Suprapubic skin (tissue), 3 donors: ENCODE measurements around the gene CDH4.

Experiments
- POLR2A ChIP-seq, 2 donors: fragments of 450-650 bp; IDR thresholded peaks; one replicate each; pipeline ENCODE4 v1.6.1; 2017; ENCODE audit warnings: antibody characterized with exemption in 2 of 2, mild to moderate bottlenecking in 2 of 2, moderate library complexity in 2 of 2
- TF ChIP-seq, protein P1 (sequence below), 2 donors: fragments of 200-600 bp in 1 of 2; fragments of 450-650 bp in 1 of 2; sonication (generic) in 1 of 2; IDR thresholded peaks; one replicate each; pipeline ENCODE4 v1.5.1; 2016 to 2019; ENCODE audit warnings: antibody characterized with exemption in 2 of 2, mild to moderate bottlenecking in 1 of 2, moderate library complexity in 1 of 2

DNA sequence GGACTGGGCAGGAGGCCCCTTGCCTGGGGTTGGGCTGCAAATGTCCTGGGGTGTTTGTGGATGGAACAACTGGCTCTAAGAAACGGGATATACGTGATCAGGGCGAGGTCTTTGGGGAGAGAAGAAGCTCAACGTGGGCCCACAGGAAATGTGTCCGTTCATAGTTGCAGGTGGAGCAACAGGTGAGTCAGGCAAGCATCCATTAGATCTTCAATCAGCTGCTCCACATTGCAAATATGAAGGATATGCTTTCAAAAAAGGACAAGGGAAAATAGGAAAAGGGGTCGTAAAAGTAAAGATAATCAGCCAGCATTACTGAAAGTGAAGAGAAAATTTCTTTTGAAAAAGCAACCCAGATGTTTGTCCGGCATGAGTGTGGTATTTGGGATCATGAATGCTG, 251.0 kb downstream of the CDH4 start:
- TF ChIP-seq, protein P1, sequence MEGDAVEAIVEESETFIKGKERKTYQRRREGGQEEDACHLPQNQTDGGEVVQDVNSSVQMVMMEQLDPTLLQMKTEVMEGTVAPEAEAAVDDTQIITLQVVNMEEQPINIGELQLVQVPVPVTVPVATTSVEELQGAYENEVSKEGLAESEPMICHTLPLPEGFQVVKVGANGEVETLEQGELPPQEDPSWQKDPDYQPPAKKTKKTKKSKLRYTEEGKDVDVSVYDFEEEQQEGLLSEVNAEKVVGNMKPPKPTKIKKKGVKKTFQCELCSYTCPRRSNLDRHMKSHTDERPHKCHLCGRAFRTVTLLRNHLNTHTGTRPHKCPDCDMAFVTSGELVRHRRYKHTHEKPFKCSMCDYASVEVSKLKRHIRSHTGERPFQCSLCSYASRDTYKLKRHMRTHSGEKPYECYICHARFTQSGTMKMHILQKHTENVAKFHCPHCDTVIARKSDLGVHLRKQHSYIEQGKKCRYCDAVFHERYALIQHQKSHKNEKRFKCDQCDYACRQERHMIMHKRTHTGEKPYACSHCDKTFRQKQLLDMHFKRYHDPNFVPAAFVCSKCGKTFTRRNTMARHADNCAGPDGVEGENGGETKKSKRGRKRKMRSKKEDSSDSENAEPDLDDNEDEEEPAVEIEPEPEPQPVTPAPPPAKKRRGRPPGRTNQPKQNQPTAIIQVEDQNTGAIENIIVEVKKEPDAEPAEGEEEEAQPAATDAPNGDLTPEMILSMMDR (IDR thresholded peaks at IDR 0.05) = no peak
- TF ChIP-seq POLR2A (IDR thresholded peaks at IDR 0.05) = no peak
